Neuronal stem cell (in vitro differentiated cells): Measurements from ENCODE around the gene ERI3. TPM values are rescaled to one million over a fixed set of nuclear protein-coding genes. Genes with fewer than 3 reads are reported as not detected.

Experiments used
- DNase-seq: peaks from one replicate; pipeline ENCODE4 v3.0.0-alpha.2; 2013; ENCODE audit warnings: low spot score
- H2AFZ ChIP-seq: one replicate; pipeline ENCODE4 v1.6.1; 2013; ENCODE audit warnings: mild to moderate bottlenecking, low read length, inconsistent platforms
- H2AK5ac ChIP-seq: 2 replicates; pipeline ENCODE4 v1.6.1; 2013; ENCODE audit warnings: low read depth, mild to moderate bottlenecking, inconsistent platforms, low read length, moderate library complexity, mixed read lengths
- H2BK120ac ChIP-seq: 2 replicates; pipeline ENCODE4 v1.6.1; 2013; ENCODE audit warnings: low read depth, mild to moderate bottlenecking, inconsistent platforms, low read length, moderate library complexity, mixed read lengths
- H2BK12ac ChIP-seq: one replicate; pipeline ENCODE4 v1.6.1; 2013; ENCODE audit warnings: low read length, inconsistent platforms
- H2BK15ac ChIP-seq: 2 replicates; pipeline ENCODE4 v1.6.1; 2013; ENCODE audit warnings: mild to moderate bottlenecking, low read length, inconsistent platforms, mixed read lengths
- H2BK5ac ChIP-seq: one replicate; pipeline ENCODE4 v1.6.1; 2013; ENCODE audit warnings: inconsistent platforms, mild to moderate bottlenecking, low read length, moderate library complexity
- H3K14ac ChIP-seq: one replicate; pipeline ENCODE4 v1.6.1; 2013; ENCODE audit warnings: low read length, inconsistent platforms
- H3K18ac ChIP-seq: 2 replicates; pipeline ENCODE4 v1.6.1; 2013; ENCODE audit warnings: low read length, inconsistent platforms
- H3K23ac ChIP-seq: 2 replicates; pipeline ENCODE4 v1.6.1; 2013; ENCODE audit warnings: low read depth, mild to moderate bottlenecking, mixed read lengths, low read length, inconsistent platforms; ENCODE audit not compliant: poor library complexity
- H3K27ac ChIP-seq: replicated peaks from 3 replicates; pipeline ENCODE4 v1.5.1; 2013; ENCODE audit warnings: low read length, inconsistent platforms
- H3K27me3 ChIP-seq, 3 experiments: 2 replicates each; pipeline ENCODE4 v1.6.1; 2013; ENCODE audit warnings: low read length in 3 of 3, mild to moderate bottlenecking in 2 of 3, inconsistent platforms in 1 of 3, low read depth in 1 of 3, mixed read lengths in 1 of 3, moderate library complexity in 1 of 3; ENCODE audit not compliant: control insufficient read depth in 3 of 3, insufficient read depth in 3 of 3
- H3K36me3 ChIP-seq, 2 donors: replicated peaks in 1 of 2; 2 replicates each; pipeline ENCODE4 v1.6.1; 2013; ENCODE audit warnings: low read length in 2 of 2; ENCODE audit not compliant: control insufficient read depth in 2 of 2, insufficient read depth in 2 of 2
- H3K4ac ChIP-seq: 2 replicates; pipeline ENCODE4 v1.6.1; 2013; ENCODE audit warnings: inconsistent platforms, mild to moderate bottlenecking, low read length, moderate library complexity
- H3K4me1 ChIP-seq, 2 donors: 1 replicate in 1 of 2; 2 replicates in 1 of 2; pipeline ENCODE4 v1.6.1; 2013; ENCODE audit warnings: low read length in 2 of 2, low read depth in 1 of 2; ENCODE audit not compliant: control insufficient read depth in 2 of 2, insufficient read depth in 1 of 2
- H3K4me2 ChIP-seq: one replicate; pipeline ENCODE4 v1.6.1; 2013; ENCODE audit warnings: mild to moderate bottlenecking, low read length, inconsistent platforms; ENCODE audit not compliant: insufficient read depth, poor library complexity, severe bottlenecking
- H3K4me3 ChIP-seq, 2 donors: 2 replicates each; pipeline ENCODE4 v1.5.1; 2013; ENCODE audit warnings: low read length in 2 of 2, mild to moderate bottlenecking in 2 of 2, inconsistent platforms in 1 of 2, moderate library complexity in 1 of 2
- H3K79me1 ChIP-seq: one replicate; pipeline ENCODE4 v1.6.1; 2013; ENCODE audit warnings: low read depth, mild to moderate bottlenecking, inconsistent platforms, low read length, moderate library complexity
- H3K9ac ChIP-seq: one replicate; pipeline ENCODE4 v1.6.1; 2013; ENCODE audit warnings: mild to moderate bottlenecking, low read depth, low read length, inconsistent platforms; ENCODE audit not compliant: poor library complexity
- H3K9me3 ChIP-seq, 2 donors: replicated peaks in 1 of 2; 2 replicates each; pipeline versions ENCODE3 to v1.6.1; 2013; ENCODE audit warnings: low read length in 2 of 2, mild to moderate bottlenecking in 2 of 2, inconsistent platforms in 1 of 2, low read depth in 1 of 2, mixed read lengths in 1 of 2, moderate library complexity in 1 of 2; ENCODE audit not compliant: control insufficient read depth in 2 of 2, insufficient read depth in 1 of 2
- H4K8ac ChIP-seq: one replicate; pipeline ENCODE4 v1.6.1; 2013; ENCODE audit warnings: low read depth, mild to moderate bottlenecking, inconsistent platforms, low read length, moderate library complexity
- H4K91ac ChIP-seq: one replicate; pipeline ENCODE4 v1.6.1; 2013; ENCODE audit warnings: low read length, low read depth, mild to moderate bottlenecking, inconsistent platforms; ENCODE audit not compliant: poor library complexity
- WGBS, 2 donors: extraction: QIAGEN DNeasy Blood & Tissue Kit; methylation state at CpG; one replicate each; pipeline ENCODE4 v1.1.7; 2013; ENCODE audit warnings: missing lambda C conversion rate in 2 of 2, mixed read lengths in 1 of 2; ENCODE audit not compliant: insufficient read length in 2 of 2, insufficient replicate concordance in 1 of 2; ENCODE audit errors: extremely low coverage in 2 of 2; 5-methylcytosine and 5-hydroxymethylcytosine counted together
- small RNA-seq: library from polyadenylated mRNA; stranded (forward); fragments of <200 nt; extraction: miRNeasy Mini kit (QIAGEN cat#:217004); gene quantifications from one replicate; pipeline ENCODE3, GENCODE V24; 2013; ENCODE audit not compliant: insufficient read depth

ERI3 gene

DNA sequence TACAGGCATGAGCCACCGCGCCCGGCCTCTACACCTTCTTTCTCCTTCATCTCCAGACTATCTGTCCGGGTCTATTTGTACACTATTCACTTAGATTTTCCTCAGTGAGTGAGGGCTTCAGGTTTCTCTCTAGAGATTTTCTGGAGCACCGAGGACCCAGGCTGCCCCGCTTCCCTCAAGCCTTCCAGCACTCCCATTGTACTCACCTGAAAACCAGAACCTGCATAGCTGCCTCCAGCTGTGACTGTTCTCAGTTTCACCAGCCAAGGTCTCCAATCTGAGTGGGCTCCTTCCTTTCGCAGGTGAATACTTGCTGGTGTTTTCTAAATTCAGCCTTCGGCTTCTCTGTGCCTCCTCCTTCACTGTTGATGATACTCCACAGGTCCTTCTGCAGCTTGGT, 154.7 kb downstream of the ERI3 start:
- no peak for DNase-seq
- H4K8ac ChIP-seq = no peak overlapping the region
- no CpG with 5 or more reads among the region's 8 CpGs for WGBS, 2 donors

DNA sequence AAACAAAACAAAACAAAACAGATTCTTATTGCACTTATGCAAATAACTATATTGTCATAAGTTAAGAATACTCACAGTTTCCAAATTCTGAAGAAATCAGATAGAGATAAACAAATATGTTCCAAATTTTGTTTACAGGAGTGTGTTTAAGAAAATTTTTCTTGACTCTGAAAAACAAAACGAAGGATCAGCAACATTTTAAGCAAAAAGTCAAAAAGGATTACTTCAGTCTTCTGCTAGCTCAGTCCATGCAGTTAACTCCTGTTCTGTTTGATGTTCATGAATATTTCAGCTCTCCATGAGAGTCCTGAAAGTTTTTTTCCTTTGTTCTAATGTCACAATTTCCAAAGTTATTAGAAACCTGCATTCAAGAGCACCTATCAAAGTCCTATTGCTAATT, 180.4 kb downstream of the ERI3 start:
- no peak overlapping the region for H3K18ac ChIP-seq
- no peak overlapping the region for H2BK12ac ChIP-seq
- H3K4me3 ChIP-seq = no peak overlapping the region
- H3K4me2 ChIP-seq = no peak overlapping the region
- H3K36me3 ChIP-seq = no peaks in the 10 kb centered on the region
- H3K79me1 ChIP-seq = no peaks in the 10 kb centered on the region
- H2AFZ ChIP-seq = no peak overlapping the region
- H2BK5ac ChIP-seq = no peak overlapping the region
- no peak overlapping the region for H3K27ac ChIP-seq
- H3K27me3 ChIP-seq = no peaks in the 10 kb centered on the region
- H4K91ac ChIP-seq = no peak overlapping the region
- no peak overlapping the region for H3K14ac ChIP-seq
- no peak overlapping the region for H3K4ac ChIP-seq
- H3K4me1 ChIP-seq = peaks cover 0 to 11% of the 10 kb centered on the region in 2 donors
- no peak overlapping the region for H3K23ac ChIP-seq
- no peak overlapping the region for H2AK5ac ChIP-seq
- H2BK120ac ChIP-seq = no peak overlapping the region
- no peak overlapping the region for H4K8ac ChIP-seq
- no peak overlapping the region for H3K9ac ChIP-seq
- H2BK15ac ChIP-seq = no peak overlapping the region
- peak; percentile 11 for DNase-seq
- no CpG with 5 or more reads among the region's 1 CpG for WGBS, 2 donors
- peaks cover 3 to 8% of the 10 kb centered on the region in 2 donors for H3K9me3 ChIP-seq

More for the DNA sequence above, 154.7 kb downstream of the ERI3 start:
- Histone ChIP-seq H3K27me3 (no peaks in the 10 kb centered on the region), H3K9me3 (no peaks in the 10 kb centered on the region), H2BK5ac (no peak overlapping the region), H2BK12ac (no peak overlapping the region), H2AK5ac (no peak overlapping the region), H3K4ac (no peak overlapping the region), H2BK15ac (no peak overlapping the region), H3K36me3 (no peaks in the 10 kb centered on the region), H3K79me1 (no peaks in the 10 kb centered on the region), H3K4me3 (no peak overlapping the region), H3K4me1 (no peaks in the 10 kb centered on the region), H3K23ac (no peak overlapping the region), H3K9ac (no peak overlapping the region), H2BK120ac (no peak overlapping the region), H2AFZ (no peak overlapping the region), H3K4me2 (no peak overlapping the region), H3K14ac (no peak overlapping the region), H3K18ac (no peak overlapping the region), H4K91ac (no peak overlapping the region), H3K27ac (no peak overlapping the region)

Small RNA genes within 50 kb of the gene (small RNA-seq; reads per million reads assigned to genes)
- not detected for gene AL035417.1
- gene RNU6-369P = not detected
